Left kidney (tissue), 2 donors: ENCODE measurements around the gene ANP32B. TPM values are rescaled to one million over a fixed set of nuclear protein-coding genes. Genes with fewer than 3 reads are reported as not detected.
A peak's percentile ranks its signal among the peaks of the same experiment; 100 is the strongest.
"Not testable (repeated sequence)": the region's sequence is repeated elsewhere in the genome, so short reads cannot be mapped to it uniquely, and the experiment has no call there.

ENCODE experiments used
- DNase-seq: peaks from one replicate; pipeline ENCODE4 v3.0.0-alpha.2; 2013
- polyA plus RNA-seq: library from polyadenylated mRNA; unstranded; fragments of 120-200 nt; gene quantifications from one replicate; pipeline ENCODE4 v1.2.1, GENCODE V29; 2013; ENCODE audit not compliant: insufficient read length

Gene ANP32B
- polyA plus RNA-seq, 1 donor: 282 TPM

- no peak for DNase-seq
These were observed 21.8 kb upstream of the ANP32B start for GRCh38 chr9:97961361-97961760.

DNA sequence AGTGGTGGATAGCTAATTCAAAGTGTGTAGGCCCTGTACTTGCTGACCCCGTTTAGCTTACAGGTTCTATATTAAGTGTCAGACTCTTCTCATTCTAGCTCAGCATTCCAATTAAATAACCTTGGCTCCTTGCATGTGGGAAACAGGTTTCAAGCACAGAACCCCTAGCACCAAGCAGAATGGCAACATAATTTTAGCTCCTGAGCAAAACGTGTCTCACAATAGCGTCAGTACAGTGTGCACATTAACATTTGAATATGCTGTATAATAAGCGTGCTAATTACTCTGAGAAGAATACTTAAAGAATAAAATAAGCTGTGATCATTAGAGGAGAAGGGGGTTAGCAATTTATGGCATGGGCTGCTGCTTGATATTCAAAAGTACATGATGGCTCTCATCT is 21.0 kb upstream of the ANP32B start:
- DNase-seq: no peak

DNA sequence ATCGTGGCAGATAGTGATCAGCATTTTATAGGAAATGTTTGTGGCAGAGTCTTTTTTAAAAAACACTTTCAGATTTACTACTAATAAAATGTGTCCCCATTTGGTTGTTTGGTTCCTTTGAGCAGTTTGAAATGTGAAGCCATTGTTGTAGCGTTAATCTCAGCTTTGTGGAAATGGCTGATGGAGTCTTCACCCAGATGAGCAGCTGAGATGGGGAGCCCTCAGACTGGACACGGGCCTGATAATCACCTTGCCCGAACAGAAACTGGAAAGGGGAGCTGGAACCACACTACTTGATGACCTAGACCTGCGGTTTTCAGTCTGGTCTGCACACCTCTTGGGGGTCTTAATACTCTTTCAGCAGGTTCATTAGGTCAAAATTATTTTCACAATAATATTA is 20.6 kb upstream of the ANP32B start:
- DNase-seq: no peak

DNA sequence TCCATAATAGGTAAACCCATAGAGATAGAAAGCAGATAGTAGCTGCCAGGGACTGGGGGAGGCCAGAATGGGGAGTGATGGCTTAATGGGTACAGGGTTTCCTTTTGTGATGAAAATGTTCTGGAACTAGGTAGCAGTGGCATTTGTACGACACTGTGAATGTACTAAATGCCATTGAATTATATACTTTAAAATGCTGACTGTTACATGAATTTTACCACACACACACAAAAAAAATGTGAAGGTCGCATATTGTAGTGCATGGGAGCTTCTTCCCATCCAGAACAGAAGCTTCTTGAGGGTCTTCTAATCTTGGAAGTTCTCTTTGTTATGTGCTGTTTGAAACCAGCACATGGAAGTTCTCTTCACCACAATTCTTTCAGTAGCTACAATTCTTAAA is 19.9 kb upstream of the ANP32B start:
- DNase-seq: no peak

- DNase-seq: no peak
These were observed 18.2 kb upstream of the ANP32B start for GRCh38 chr9:97964901-97965300.

DNA sequence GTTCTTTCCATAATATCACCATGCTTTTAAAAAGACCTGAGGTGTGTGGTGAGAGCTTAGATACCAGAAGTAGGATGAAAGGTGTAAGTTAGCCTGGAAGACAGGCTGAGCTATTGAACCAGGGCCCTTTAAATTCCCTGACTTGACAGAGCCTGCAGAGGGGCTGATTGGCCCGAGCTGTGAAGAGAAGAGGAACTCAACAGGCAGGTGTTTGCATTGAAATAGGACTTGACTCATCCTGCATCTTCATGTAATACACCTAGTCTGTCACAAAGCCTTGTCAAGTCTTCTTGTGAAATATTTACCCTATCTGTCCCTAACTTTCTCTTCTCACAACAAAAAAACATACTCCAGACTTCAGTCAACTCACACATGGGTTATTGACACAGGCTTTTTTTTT is 16.6 kb upstream of the ANP32B start:
- no peak for DNase-seq

- DNase-seq: no peak
These were observed 14.1 kb upstream of the ANP32B start for GRCh38 chr9:97969014-97969413.

GRCh38 chr9:97970165-97970564 is 13.0 kb upstream of the ANP32B start:
- DNase-seq: no peak

DNA sequence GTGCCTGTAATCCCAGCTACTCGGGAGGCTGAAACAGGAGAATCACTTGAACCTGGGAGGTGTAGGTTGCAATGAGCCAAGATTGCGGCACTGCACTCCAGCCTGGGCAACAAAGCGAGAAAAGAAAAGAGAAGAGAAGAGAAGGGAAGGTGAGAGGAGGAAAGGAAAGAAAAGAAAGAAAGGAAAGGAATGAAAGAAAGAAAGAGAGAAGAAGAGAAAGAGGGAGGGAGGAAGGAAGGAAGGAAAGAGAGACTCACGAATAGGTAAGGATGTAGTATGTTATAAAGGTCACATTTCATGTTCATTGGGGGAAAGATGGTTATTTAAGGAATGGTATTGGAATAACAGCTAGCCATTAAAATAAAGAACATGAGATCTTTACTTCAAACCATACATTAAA is 10.4 kb upstream of the ANP32B start:
- DNase-seq: no peak

DNA sequence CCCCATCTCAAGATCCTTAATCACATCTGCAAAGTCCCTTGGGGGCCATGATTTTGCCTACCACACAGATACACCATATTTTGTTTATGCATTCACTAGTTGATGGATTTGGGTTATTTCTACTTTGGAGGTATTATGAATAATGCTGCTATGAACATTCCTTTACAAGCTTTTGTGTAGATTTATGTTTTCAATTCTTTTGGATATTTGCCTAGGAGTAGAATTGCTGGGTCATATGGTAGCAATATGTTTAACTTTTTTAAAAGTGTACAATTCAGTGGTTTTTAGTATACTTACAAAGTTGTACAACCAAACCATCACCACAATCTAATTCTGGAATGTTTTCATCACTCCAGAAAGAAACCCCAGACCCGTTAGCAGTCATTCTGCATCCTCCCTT is 7.8 kb upstream of the ANP32B start:
- no peak for DNase-seq

DNA sequence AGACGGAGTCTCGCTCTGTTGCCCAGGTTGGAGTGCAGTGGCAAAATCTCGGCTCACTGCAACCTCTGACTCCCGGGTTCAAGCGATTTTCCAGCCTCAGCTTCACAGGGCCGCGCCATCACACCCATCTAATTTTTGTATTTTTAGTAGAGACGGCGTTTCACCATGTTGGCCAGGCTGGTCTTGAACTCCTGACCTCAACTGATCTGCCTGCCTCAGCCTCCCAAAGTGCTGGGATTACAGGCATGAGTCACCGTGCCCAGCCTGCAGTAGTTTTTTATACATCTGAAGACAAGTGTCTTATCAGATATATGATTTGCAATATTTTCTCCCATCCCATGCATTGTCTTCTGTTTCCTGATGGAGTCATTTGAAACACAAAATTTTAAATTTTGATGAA is 6.5 kb upstream of the ANP32B start:
- DNase-seq: not testable (repeated sequence)

GRCh38 chr9:97978371-97979130 is 4.6 kb upstream of the ANP32B start:
- DNase-seq: no peak

GRCh38 chr9:97979788-97980478 is 3.2 kb upstream of the ANP32B start:
- DNase-seq: no peak

DNA sequence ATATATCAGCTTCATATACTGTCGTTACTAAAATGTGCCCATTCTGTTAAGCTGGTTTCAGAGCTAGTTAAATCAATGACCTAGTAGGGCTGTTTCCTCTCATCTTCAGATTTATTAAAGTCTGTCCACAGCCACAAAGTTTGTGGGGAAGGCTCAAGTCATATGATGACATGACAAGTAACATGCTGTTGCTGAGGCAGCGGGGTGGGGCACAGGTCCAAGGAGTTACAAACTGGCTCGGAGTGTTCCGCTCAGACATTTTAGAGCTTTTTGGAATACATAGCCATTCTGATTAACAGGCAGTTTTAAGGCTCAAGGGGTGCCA is 2.7 kb upstream of the ANP32B start:
- no peak for DNase-seq

- DNase-seq: no peak
These were observed 2.0 kb upstream of the ANP32B start for GRCh38 chr9:97980918-97981845.

- peak; percentile 15 for DNase-seq
These were observed 1.1 kb upstream of the ANP32B start for GRCh38 chr9:97981846-97982682.

DNA sequence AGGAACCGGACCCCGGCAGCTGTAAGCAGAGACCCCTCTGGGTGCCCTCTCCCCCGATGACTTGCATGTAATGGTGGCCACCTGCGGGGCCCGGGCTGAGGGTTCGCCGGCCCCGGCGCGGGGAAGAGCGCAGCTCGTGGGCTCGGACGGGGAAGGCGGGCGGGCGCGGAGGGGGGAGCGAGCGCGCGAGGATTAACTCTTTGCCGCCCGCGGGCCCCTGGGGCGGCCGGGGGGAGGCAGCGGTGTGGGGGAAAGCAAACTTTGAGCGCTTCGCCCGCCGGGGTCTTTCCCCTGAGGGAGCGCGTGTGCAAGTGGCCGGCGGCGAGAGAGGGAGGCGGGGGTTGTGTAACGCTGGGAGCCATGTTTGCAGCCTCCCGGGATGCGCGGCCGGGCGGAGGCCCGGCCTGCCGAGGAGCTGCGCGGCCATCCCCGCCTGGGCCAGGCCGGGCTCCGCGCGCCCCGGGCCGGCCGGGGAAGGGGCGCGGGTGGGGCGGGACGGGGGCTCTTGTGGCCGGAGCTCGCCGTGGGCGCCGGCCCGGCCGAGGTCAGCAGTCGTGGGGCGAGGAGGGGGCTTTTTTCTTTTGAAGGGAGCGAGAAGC is 547 bp downstream of the ANP32B start:
- DNase-seq: peak; percentile 57

DNA sequence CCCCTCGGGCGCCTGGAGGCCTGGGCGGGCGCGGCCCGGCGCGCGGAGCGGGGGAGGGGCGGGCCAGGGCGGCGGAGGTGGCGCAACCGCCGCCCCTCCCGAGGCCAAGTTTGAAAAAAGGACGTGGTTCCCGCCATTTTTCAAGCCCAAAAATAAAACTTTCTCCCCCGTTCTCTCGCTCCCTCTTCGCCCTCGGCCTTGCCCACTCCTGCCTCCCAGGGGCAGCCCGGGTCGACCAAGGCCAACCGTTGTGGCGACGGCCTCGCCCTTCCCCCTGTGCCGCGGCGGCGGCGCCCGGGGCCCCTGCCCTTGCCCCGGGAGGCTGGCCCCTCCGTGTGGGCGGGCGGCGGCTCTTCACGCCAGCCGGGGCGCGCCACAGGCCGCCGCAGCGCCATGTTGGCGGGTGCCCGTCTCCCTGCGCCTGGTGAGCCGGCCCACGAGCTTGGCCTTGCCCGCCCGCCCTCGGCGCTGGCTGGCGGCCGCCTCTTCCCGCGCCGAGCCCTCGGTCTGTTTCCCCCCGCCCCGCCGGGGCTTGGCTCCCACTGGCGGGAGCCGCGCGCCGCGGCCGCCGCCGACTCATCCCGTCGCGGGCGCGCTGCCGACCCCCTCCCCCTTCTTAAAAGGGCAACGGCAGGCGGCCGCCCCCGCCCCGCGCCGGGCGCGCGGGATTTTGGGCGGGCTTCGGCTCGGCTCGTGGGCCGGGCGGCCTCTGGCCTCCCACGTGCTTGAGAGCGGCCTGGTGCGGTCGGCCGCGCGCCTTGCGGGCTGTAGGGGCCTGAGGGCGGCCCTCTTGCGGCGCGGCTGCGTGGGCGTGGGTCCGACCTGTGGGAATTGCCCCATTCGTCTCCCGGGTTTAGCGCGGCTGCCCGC is 1.3 kb downstream of the ANP32B start:
- peak; percentile 55 for DNase-seq

GRCh38 chr9:97985058-97985861 is 2.1 kb downstream of the ANP32B start:
- DNase-seq: peak; percentile 24

DNA sequence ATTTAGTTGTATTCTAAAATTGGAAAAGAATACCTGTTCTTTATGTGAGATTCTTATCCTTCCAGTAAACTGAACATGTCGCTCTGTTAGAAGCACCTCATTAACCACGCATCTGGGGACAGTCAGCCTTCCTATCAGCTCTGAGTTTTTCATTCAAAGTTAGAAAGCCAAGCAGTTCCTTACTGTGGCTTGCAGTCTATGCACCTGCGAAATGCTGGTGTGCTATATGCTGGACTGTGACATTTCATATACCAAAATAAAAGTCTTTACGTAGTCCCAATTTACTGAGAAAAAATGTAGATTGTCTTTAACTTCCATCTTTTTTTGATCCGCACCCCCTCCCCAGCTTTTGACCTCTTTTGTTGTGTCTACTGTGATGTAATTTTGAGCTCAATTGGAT is 4.3 kb downstream of the ANP32B start:
- DNase-seq: no peak
